Stomach (tissue), 9 donors: ENCODE measurements around the gene MRPL24. TPM values are rescaled to one million over a fixed set of nuclear protein-coding genes. Genes with fewer than 3 reads are reported as not detected.
"Not testable (repeated sequence)": the region's sequence is repeated elsewhere in the genome, so short reads cannot be mapped to it uniquely, and the experiment has no call there.

ENCODE experiments used
- DNase-seq, 2 donors: peaks; one replicate each; pipeline versions ENCODE4 v3.0.0 to v3.0.0-alpha.2; 2013 to 2019
- H3K27ac ChIP-seq, 5 donors: fragments of 200-600 bp in 4 of 5; sonication (generic) in 4 of 5; one replicate each; pipeline ENCODE4 v1.5.1; 2013 to 2019; ENCODE audit warnings: mild to moderate bottlenecking in 1 of 5, moderate library complexity in 1 of 5
- H3K27me3 ChIP-seq, 3 donors: fragments of 200-600 bp; sonication (generic); one replicate each; pipeline ENCODE4 v1.5.1; 2017 to 2019; ENCODE audit warnings: mixed run types in 1 of 3
- H3K36me3 ChIP-seq, 4 donors: fragments of 200-600 bp; sonication (generic); 1 replicate in 3 of 4; 2 replicates in 1 of 4; pipeline ENCODE4 v1.5.1; 2016 to 2019
- H3K4me1 ChIP-seq, 4 donors: fragments of 200-600 bp; sonication (generic); one replicate each; pipeline ENCODE4 v1.5.1; 2016 to 2019
- H3K4me3 ChIP-seq, 4 donors: fragments of 200-600 bp; sonication (generic) in 3 of 4; one replicate each; pipeline ENCODE4 v1.5.1; 2016 to 2019; ENCODE audit warnings: mild to moderate bottlenecking in 1 of 4
- H3K9me3 ChIP-seq, 4 donors: fragments of 200-600 bp; sonication (generic); one replicate each; pipeline ENCODE4 v1.5.1; 2016 to 2019
- EP300 ChIP-seq: sonication (generic); formaldehyde crosslinking; IDR thresholded peaks from one replicate; pipeline ENCODE4 v1.6.1; 2017; ENCODE audit warnings: antibody characterized with exemption
- POLR2A ChIP-seq, 4 donors: fragments of 450-650 bp; IDR thresholded peaks; one replicate each; pipeline ENCODE4 v1.6.1; 2016; ENCODE audit warnings: antibody characterized with exemption in 4 of 4, control low read depth in 2 of 4, mild to moderate bottlenecking in 1 of 4, moderate library complexity in 1 of 4
- POLR2AphosphoS5 ChIP-seq, 3 donors: sonication (generic); formaldehyde crosslinking; IDR thresholded peaks; one replicate each; pipeline ENCODE4 v1.6.1; 2016; ENCODE audit warnings: antibody characterized with exemption in 3 of 3
- WGBS, 5 donors: extraction: QIAGEN DNeasy Blood & Tissue Kit in 3 of 5; methylation state at CpG; one replicate each; pipeline versions ENCODE4 v1.1.5 to v1.1.7; 2013 to 2018; 5-methylcytosine and 5-hydroxymethylcytosine counted together
- intact Hi-C: fragments of 100-400 bp; cut with DNase I; formaldehyde crosslinking; loops from one replicate; pipeline ENCODE4 v1.15.1; 2023; ENCODE audit warnings: low total_unique reads
- polyA plus RNA-seq, 3 donors: library from polyadenylated mRNA; stranded (reverse); fragments of 200-250 nt; gene quantifications; one replicate each; pipeline ENCODE4 v1.2.3, GENCODE V29; 2013
- total RNA-seq, 5 donors: library from RNA; depleted of rRNA; stranded (reverse); fragments of >200 nt; gene quantifications; one replicate each; pipeline versions ENCODE4 v1.1.0 to v1.2.3, GENCODE V29; 2014 to 2016
- TF ChIP-seq, protein P1 (sequence below), 7 experiments: fragments of 450-650 bp in 4 of 7; fragments of 200-600 bp in 3 of 7; sonication (generic) in 3 of 7; IDR thresholded peaks; one replicate each; pipeline ENCODE4 v1.5.1; 2016 to 2019; ENCODE audit warnings: antibody characterized with exemption in 7 of 7, control low read depth in 2 of 7, mild to moderate bottlenecking in 1 of 7
- donor health status: healthy with polysubstance abuse.
- donor health status: Bipolar disorder and iron deficiency.
- donor health status: healthy.

The MRPL24 gene
- total and polyA plus RNA-seq, 8 donors: 15.6 to 113 (median 48.8) TPM

DNA sequence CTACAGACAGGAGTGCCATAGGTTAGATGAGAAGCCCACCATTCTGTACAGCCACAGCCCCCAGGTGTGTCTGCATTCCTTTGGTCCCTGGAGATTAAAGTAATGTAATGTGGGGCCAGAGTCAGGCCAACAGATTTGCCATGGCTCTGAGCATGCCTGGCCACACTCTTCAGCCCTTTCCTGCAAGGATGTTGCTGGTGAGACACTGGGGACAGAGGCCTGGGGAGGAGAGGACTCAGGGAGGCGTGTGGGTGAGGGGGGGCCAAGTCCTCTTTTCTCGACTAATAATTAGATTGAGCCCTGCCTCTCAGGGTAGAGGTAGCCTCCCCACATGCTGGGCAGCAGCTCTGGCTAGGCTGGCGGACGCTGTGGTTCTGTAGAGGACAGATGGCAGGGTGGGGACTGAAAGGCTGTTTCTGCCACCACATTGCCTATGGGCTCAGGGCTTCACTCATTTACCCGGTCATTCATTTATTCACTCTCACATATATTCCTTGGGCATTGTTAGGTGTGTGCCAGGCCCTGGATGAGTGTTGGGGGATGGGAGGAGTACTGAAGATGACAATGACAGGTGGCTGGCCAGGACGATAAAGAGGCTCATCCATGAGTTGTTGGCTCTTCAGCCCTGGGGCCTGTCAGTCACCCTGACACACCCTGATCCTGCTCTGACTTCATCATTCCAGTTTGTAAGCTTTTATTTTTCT is 19.4 kb upstream of the MRPL24 start:
- Histone ChIP-seq H3K9me3 (no peaks in the 10 kb centered on the region), H3K4me3 (no peak overlapping the region), H3K36me3 (no peaks in the 10 kb centered on the region), H3K4me1 (no peaks in the 10 kb centered on the region), H3K27ac (no peak overlapping the region), H3K27me3 (no peaks in the 10 kb centered on the region)
- DNase-seq: no peak
- intact Hi-C loops: no loop called here
- TF ChIP-seq POLR2A (IDR thresholded peaks at IDR 0.05) (no peak), EP300 (no peak)
- TF ChIP-seq, protein P1, sequence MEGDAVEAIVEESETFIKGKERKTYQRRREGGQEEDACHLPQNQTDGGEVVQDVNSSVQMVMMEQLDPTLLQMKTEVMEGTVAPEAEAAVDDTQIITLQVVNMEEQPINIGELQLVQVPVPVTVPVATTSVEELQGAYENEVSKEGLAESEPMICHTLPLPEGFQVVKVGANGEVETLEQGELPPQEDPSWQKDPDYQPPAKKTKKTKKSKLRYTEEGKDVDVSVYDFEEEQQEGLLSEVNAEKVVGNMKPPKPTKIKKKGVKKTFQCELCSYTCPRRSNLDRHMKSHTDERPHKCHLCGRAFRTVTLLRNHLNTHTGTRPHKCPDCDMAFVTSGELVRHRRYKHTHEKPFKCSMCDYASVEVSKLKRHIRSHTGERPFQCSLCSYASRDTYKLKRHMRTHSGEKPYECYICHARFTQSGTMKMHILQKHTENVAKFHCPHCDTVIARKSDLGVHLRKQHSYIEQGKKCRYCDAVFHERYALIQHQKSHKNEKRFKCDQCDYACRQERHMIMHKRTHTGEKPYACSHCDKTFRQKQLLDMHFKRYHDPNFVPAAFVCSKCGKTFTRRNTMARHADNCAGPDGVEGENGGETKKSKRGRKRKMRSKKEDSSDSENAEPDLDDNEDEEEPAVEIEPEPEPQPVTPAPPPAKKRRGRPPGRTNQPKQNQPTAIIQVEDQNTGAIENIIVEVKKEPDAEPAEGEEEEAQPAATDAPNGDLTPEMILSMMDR (IDR thresholded peaks at IDR 0.05): no peak
- WGBS, 5 donors: 55 to 67% (median 65%) methylated on average over 6 of the region's 6 CpGs

- H3K4me1 ChIP-seq: peaks cover 6 to 16% (median 9%) of the 10 kb centered on the region in 4 donors
- H3K4me3 ChIP-seq, H3K36me3 ChIP-seq, DNase-seq, H3K27me3 ChIP-seq, H3K27ac ChIP-seq, H3K9me3 ChIP-seq, intact Hi-C loops: not testable (repeated sequence)
- 86 to 98% (median 92%) methylated on average over 10 of the region's 10 CpGs for WGBS, 5 donors
These were observed 16.8 kb upstream of the MRPL24 start for GRCh38 chr1:156757572-156758253.

GRCh38 chr1:156756355-156756754 is 15.5 kb upstream of the MRPL24 start:
- DNase-seq: no peak
- H3K4me1 ChIP-seq: peaks cover 9 to 22% (median 14%) of the 10 kb centered on the region in 4 donors
- no peaks in the 10 kb centered on the region for H3K9me3 ChIP-seq
- intact Hi-C loops: no loop called here
- TF ChIP-seq, protein P1 (IDR thresholded peaks at IDR 0.05): no peak
- TF ChIP-seq EP300 (no peak), POLR2AphosphoS5 (IDR thresholded peaks at IDR 0.05) (no peak), POLR2A (IDR thresholded peaks at IDR 0.05) (no peak)
- 85 to 95% (median 88%) methylated on average over 1 of the region's 1 CpG for WGBS, 5 donors
- no peaks in the 10 kb centered on the region for H3K36me3 ChIP-seq
- no peaks in the 10 kb centered on the region for H3K27me3 ChIP-seq
- no peak overlapping the region for H3K27ac ChIP-seq
- H3K4me3 ChIP-seq: no peak overlapping the region

- intact Hi-C loops: no loop called here
- H3K4me3 ChIP-seq: no peak overlapping the region
- no peak for DNase-seq
- WGBS, 5 donors: 61 to 85% (median 74%) methylated on average over 4 to 5 of the region's 5 CpGs
- TF ChIP-seq POLR2AphosphoS5 (IDR thresholded peaks at IDR 0.05): no peak
- TF ChIP-seq POLR2A (IDR thresholded peaks at IDR 0.05): no peak
- no peak for TF ChIP-seq EP300
- TF ChIP-seq, protein P1 (IDR thresholded peaks at IDR 0.05): no peak
- H3K9me3 ChIP-seq: no peaks in the 10 kb centered on the region
- no peak overlapping the region for H3K27ac ChIP-seq
- no peaks in the 10 kb centered on the region for H3K27me3 ChIP-seq
- peaks cover 9 to 22% (median 14%) of the 10 kb centered on the region in 4 donors for H3K4me1 ChIP-seq
- H3K36me3 ChIP-seq: no peaks in the 10 kb centered on the region
These were observed 14.7 kb upstream of the MRPL24 start for GRCh38 chr1:156755527-156755950.

GRCh38 chr1:156754219-156754618 is 13.3 kb upstream of the MRPL24 start:
- Histone ChIP-seq H3K4me3 (no peak overlapping the region), H3K36me3 (no peaks in the 10 kb centered on the region), H3K9me3 (no peaks in the 10 kb centered on the region), H3K27me3 (no peaks in the 10 kb centered on the region), H3K4me1 (peaks cover 19 to 35% (median 27%) of the 10 kb centered on the region in 4 donors), H3K27ac (no peak overlapping the region)
- TF ChIP-seq EP300 (no peak), POLR2A (IDR thresholded peaks at IDR 0.05) (no peak), POLR2AphosphoS5 (IDR thresholded peaks at IDR 0.05) (no peak)
- TF ChIP-seq, protein P1 (IDR thresholded peaks at IDR 0.05): no peak
- intact Hi-C loops: no loop called here
- 77 to 81% (median 80%) methylated on average over 8 of the region's 8 CpGs for WGBS, 5 donors
- no peak for DNase-seq
